HG03060 (cell line): ENCODE measurements around the gene STX8.
"Not testable (repeated sequence)": the region's sequence is repeated elsewhere in the genome, so short reads cannot be mapped to it uniquely, and the experiment has no call there.

Experiments
- ATAC-seq: cut with Tn5 transposase; IDR thresholded peaks from one replicate; pipeline ENCODE4 v1.9.1; 2021; ENCODE audit warnings: low read depth, moderate number of reproducible peaks; ENCODE audit not compliant: unreplicated experiment

The STX8 gene

GRCh38 chr17:9408868-9409829 lies 166.5 kb downstream of the STX8 start:
- ATAC-seq, result no peak

DNA sequence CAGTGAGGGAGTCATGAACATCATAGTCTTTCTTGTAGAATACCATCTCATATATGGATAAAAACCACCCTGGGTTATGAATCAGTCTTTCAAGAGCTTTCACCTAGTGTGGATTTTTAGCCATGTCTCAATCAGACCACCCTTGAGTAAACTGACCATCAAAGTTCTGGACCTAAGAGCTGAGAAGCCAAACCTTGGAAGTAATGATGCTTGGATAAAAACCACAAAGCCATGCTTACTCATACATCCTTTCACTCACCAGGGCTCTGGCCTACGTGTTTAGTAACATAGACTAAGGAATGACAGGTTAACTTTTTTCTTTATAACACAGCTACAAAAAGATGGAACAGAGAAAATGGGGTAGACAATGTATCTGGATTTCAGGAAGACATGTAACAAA lies 167.2 kb downstream of the STX8 start:
- no peak for ATAC-seq

DNA sequence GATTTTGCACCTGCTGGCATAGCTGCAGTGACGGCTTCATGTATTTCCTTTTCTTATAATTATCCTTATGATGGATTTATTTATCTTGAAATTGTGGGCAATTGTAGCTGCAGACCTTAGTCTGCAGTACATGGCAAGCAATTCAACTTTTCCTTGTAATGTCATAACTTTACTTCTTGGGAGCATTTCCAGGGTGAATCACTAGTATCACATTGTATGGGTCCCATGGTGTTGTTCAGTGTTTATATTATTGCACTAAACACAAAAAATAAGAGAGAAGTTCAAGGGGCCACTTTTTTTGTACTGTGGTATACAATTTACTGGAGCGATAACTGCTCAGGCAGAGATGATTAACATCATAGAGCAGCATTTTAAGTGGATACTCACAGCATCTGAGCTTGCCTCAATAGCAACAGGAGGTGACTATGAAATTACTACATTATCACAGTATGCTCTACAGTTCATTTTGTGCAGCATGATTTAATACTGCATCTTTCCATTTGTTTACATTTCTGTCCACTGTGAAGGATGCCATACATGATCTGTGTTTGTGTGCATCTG lies 169.5 kb downstream of the STX8 start:
- no peak for ATAC-seq

DNA sequence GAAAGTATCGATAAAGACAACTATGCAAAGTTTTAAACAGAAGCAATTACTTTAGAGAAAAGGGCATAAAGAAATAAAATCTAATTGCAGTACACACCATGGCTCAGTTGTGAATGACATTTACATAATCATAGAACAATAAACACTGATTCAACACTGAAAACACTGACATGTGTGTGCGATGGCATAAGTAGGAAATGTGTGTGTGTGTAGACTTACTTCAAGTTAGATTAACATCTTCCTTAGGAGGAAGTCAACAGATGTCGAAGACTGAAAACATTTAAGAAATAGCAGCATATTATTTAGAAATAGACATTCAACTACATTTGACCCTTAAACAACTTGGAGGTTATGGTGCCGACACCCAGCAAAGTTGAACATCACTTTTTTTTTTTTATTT lies 172.4 kb downstream of the STX8 start:
- ATAC-seq, result no peak

GRCh38 chr17:9402590-9403199 lies 172.9 kb downstream of the STX8 start:
- ATAC-seq, result no peak

DNA sequence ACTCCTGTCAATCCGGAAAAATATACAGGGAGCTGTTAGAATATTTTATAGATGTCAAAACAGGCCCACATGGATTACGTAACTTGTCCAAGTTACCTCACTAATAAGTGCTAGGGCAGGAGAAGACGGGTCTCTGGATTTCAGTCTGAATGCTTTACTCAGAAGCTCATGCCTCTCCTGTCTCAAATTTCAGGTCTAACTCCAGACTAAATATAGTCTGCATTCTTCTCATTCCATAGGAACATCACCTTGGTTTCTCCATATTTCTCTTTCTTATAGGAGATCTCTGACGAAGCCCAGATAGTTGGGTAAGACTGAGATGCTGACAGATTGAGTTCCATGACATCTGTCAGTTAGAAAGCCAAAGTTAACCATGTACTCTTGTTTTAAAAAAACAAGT lies 174.2 kb downstream of the STX8 start:
- no peak for ATAC-seq

DNA sequence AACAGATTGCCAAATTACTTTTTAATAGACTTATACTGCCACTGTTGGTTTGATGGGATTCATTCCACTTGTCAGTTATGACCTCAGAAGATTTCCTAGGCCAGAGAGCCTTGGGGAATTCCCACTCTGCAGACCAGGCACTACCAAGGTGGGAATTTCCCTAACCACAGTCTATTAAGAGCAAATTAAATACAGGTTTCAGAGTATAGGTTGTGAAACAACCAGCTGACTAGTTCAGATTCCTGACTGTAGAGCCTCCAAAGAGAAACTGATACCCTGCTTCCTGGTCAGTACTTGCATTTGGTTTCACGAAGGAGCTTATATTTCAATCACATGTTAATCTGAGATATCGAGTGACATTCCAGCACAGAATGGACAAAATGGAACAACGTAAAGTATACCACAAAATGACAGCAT lies 186.5 kb downstream of the STX8 start:
- ATAC-seq, result no peak

GRCh38 chr17:9386401-9386800 lies 189.2 kb downstream of the STX8 start:
- no peak for ATAC-seq

DNA sequence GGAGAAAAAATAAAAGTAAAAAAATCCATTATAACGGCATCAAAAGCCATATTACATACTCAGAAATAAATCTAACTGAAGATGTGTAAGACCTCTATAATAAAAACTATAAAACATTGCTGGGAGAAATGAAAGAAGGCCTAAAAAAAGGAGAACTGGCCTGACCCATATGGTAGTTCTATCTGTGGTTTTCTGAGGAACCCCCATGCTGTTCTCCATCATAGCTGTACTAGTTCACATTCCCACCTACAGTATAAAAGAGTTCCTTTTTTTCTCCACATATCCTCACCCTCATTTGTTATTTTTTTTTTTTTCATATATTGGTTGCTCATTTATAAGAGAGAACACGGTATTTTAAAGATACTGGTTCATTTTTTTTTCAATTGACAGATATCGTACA lies 191.8 kb downstream of the STX8 start:
- no peak for ATAC-seq

DNA sequence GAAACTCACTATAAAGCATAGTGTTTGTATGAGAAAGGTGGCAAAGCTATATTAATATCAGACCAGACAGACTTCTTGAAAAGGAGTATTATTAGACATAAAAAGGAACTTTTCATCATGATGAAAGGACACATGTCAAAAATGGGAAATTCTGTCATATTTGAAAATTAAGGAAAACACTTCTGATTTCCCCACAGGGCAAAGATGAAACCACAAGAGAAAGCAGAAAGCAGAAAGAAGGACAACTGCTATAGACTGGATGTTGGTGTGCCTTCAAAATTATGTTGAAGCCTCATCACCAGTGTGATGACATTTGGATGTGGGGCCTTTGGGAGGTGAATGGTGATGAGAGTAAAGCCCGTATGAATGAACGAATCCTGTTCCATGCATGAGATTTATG lies 193.0 kb downstream of the STX8 start:
- no peak for ATAC-seq

- ATAC-seq, result no peak
Measured at GRCh38 chr17:9381068-9381467, 194.6 kb downstream of the STX8 start.

DNA sequence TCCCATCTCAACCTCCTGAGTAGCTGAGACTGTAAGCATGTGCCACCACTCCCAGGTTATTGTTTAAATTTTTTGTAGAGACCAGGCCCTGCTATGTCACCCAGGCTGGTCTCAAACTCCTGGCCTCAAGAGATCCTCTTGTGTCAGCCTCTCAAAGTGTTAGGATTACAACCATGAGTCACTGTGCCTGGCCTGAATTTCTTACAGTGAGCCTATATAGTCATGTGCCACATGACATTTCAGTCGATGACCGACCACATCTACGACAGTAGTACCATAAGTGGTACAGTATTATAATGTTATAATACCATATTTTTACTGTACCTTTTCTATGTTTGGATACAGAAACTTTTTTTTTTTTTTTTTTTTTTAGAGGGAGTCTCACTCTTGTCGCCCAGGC lies 195.3 kb downstream of the STX8 start:
- ATAC-seq, result no peak

DNA sequence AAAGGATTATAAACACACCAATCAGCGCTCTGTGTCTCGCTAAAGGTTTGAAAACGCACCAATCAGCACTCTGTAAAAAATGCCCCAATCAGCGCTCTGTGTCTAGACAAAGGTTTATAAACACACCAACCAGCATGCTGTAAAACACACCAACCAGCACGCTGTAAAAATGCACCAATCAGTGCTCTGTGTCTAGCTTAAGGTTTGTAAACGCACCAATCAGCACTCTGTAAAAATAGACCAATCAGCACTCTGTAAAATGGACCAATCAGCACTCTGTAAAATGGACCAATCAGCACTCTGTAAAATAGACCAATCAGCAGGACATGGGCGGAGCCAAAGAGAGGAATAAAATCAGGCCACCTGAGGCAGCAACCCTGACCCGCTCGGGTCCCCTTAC lies 199.4 kb downstream of the STX8 start:
- not testable (repeated sequence) for ATAC-seq

DNA sequence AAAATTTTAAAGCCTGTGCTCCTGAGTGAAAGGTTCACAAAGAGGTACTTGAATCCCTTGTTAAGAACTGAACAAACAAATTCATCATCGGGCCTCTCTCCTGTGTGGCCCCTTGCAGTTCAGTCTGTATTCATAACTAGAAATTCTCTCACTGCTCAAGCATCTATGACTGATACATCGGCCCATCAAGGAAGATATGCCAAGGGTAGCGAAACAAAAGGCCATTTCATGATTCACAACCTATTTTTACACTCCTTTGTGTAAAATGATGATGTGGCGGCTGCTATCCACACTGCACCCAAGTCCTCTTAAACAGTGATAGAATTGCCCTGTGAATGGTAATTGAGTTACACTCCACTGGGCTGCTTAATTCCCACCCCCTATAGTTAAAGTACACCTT lies 204.6 kb downstream of the STX8 start:
- no peak for ATAC-seq

GRCh38 chr17:9370467-9370866 lies 205.2 kb downstream of the STX8 start:
- ATAC-seq, result no peak

DNA sequence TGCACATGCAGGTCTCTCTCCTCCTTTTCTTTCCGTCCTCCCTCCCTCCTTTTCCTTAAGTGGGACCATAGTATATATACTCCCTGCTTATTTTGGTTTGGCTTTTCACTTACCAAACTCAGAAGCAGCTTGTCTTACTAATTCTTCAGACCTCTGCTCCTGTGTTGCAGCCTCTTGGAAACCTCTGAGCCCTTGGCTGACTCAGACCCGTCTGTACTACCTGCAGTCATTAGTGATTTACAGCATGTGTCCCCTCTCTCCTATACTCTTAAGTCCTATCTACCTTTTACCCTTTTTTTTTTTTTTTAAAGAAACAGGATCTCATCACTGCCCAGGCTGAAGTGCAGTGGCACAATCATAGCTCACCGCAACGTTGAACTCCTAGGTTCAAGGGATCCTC lies 207.0 kb downstream of the STX8 start:
- ATAC-seq, result no peak

DNA sequence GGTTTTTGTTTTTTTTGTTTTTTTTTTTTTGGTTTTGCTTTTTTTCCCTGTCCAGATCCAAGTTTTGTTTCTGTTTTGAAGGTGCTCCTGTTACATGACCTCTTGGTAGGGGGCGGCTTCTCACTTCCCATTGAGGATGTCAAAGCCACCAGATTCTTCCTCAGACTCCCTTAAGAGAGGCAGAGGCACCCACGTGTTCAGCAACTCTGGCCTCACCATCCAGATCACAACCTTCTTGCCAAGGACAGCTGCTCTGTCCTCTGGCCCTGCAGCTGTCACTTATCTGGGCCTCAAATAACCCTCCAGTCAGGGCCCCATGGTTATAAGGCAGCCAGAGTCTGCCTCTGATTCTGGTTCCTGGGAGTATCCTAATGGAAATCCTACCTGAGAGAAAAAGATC lies 208.5 kb downstream of the STX8 start:
- ATAC-seq, result no peak

- ATAC-seq, result no peak
Measured at GRCh38 chr17:9364837-9365430, 210.7 kb downstream of the STX8 start.

GRCh38 chr17:9363440-9364350 lies 211.9 kb downstream of the STX8 start:
- ATAC-seq, result no peak
